GM04503 (cell line): ENCODE data around the gene VEGFA.

Source experiments
- DNase-seq: peaks from one replicate; pipeline ENCODE4 v3.0.0-alpha.2; 2012; ENCODE audit warnings: low read depth

VEGFA gene

DNA sequence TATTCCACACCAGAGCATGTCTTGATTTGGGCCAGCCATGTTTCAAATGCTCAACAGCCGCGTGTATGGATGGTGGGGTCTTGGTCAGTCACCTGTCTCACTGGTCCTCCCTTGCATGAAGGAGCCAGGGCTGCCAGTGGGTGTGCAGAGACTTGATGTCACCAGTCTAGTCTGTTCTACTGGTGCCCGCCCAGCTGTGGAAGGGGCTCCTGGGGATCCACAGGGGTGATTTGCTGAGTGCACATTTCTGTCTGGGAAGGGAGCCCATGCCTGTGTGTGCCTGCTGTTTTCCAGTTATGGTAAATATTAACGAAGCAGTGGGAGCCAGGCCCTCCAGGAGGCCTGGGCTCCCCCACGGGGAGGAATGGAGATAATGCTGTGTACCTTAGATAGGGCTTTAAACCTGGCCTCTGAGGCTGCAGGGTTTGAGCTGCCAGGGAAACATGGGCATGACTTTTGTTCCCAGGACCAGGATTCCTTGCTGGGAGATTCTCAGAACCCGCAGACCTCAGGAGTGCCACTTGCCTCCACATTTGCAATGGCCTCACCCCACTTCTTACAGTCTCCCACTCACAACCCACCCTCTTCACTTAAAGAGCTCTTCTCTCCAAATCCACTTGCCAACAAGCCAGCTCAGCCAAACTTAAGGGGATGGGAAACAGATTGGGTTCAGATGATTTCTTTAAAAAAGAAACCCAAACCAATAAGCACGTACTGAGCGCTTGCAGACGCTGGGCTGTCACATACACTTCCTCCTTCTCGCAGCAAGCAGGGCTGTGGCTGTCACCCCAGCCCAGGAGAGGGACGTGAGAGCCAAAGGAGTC lies 54.1 kb downstream of the VEGFA start:
- DNase-seq, result no peak

DNA sequence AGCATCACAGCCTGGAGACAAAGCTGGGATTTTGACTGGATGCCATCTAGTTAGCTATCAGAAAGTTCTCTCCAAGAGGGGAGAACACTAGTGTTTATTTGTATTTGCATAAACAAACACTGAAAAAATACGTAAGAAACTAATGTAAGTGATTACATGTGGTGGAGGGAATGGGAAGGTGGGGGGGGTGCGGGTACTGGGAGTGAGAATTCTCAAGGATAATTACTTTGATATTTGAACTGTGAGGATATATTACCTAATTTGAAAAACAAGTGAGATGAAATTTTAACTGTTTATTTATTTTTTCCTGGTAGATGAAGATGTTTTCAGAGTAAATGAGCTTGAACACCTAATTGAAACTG lies 54.7 kb downstream of the VEGFA start:
- no peak for DNase-seq

DNA sequence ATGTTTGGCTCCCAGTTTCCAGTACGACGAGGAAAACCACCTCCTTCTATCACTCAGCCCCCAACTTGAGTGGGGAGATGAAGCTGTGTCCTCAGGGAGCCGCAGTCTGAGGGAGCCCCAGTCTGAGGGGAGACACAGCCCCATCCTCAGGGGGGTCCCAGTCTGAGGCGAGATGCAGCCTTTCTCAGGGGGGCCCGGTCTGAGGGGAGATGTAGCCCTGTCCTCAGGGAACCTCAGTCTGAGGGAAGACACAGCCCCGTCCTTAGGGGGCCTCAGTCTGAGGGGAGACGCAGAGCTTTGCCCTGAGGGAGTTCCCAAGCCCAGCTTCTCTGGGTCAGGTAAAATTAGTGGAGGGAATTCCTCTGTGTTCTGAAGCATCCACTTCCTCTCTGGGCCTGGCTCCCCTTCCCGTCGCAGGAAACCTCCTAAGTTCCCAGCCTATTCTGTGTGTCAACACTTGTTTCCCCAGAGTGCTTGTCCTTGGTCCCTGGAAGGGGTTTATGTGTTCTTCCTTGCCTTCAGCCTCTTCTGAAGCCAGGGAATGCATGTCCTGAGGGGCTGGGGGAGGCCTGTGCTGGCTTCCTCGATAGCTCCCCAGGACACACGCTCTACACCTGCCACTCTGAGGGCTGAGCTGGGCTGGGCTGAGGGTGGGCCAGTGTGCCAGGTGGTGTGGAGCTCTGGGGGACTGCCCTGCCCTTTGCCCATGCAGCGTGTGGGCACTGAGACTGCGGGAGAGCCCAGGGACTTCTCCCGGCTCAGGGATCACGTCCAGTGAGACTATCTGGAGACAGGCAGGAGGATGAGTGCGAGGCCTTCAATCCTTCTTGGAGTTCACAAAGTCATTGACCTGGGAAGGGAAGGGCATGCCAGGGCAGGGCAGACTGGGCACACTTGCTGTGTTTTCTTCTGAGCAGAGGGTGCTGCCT lies 55.4 kb downstream of the VEGFA start:
- no peak for DNase-seq

DNA sequence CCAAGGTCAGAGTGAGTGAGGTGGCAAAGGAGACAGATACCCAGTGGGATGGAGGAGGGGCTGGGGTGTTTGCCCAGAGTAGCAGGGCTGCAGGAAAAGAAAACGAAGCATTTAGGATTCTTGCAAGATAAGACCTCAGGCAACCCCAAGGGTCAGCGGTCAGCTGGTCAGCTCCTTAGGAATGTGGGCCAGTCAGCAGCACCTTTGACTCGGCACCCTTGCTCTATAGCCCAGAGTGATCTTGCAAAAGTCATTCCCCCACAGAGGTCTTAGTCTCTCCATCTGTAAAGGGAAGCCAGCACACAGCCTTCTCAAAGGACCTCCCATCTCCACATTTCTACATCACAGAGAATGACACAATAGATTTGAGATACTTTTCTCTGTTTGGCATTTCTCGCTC lies 56.7 kb downstream of the VEGFA start:
- no peak for DNase-seq

DNA sequence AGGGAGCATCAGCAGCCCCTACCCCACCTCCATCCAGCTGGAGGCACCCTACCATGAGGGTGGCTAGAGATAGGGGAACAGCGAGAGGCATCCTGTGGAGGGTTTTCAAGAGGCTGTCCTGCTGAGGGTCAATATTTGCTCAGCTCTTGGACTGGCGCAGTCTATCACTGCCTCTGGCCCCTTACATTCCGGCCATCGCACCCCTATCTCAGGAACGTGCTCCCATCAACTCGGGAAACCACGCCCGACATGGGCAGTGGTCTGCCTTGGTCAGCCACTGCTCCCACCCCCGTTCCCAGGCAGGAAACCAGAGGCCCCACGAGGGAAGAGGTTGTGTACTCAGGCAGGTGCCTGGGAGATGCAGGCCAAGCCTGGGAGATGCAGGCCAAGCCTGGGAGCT lies 57.9 kb downstream of the VEGFA start:
- DNase-seq, result no peak

DNA sequence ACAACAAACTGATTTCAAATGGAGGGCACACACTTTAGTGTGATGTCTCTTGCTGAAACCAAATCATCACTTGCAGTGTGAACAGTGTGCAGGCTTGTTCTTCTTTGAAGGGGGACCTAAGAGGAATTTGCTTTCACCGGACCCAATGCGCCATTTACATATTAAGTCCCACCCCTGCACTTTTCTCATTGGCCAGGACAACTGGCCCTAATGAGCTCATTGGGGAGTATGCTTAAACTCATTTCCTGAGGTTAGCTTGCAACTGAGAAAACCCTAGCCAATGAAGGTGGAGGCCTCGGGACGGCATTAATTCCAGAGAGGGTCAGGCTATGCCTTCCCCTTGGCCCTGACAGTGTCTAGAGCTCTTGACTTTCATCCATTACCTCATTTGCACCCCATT lies 58.7 kb downstream of the VEGFA start:
- DNase-seq, result no peak

DNA sequence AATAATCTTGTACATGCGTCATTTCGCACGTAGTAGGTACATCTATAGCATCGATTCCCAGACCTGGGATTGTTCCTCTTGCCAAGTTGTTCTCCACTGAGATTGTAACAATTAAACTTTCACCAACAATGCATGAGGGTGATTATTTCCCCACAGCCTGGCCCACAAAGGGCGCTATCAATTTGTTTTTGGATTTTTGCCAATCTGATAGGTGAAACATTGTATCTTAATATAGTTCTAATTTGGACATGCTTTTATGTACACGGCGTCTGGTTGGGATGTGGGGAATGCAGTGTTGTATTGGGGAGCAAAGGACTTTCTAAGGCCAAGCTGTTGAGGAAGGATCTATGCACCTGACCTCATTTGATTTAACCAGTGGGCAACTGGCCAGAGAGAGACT lies 59.5 kb downstream of the VEGFA start:
- no peak for DNase-seq

DNA sequence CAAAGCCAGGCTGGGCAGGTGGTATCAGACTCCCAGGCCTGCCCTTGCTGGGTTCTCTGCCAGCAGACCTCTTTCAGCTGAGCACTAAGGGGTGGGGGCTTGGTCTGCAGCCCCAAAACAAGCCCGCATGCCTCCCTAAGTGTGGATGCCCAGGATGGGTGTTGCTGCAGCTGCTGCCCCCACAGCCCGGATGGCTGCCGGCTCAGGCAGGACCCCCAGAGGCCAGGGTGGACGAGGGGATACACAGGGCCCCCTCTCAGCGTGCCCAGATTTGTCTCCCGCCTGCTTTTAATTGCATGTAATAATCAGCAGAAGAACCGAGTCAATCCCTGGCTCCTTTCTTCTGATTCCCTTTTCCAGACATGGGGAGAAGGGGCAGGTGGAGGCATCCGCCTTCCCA lies 60.8 kb downstream of the VEGFA start:
- no peak for DNase-seq

DNA sequence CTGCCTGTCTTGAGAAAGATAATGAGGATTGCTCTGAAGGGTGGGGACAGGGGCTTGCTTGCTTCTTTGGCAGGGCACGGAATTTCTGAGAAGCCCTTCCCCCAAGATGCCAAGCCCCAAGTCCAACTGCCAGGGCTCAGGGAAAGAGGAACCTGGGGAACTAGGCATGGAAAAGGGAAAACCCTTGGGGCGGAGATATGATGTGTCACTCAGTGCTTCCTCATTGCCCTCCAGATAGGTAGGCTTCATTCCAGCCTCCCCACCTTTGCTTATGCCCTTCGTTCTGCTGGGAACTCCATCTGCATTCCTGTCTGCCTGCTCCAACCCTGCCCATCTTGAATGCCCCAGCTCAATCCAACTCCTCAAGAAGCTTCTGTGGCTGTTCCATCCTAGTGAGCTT lies 61.2 kb downstream of the VEGFA start:
- no peak for DNase-seq

DNA sequence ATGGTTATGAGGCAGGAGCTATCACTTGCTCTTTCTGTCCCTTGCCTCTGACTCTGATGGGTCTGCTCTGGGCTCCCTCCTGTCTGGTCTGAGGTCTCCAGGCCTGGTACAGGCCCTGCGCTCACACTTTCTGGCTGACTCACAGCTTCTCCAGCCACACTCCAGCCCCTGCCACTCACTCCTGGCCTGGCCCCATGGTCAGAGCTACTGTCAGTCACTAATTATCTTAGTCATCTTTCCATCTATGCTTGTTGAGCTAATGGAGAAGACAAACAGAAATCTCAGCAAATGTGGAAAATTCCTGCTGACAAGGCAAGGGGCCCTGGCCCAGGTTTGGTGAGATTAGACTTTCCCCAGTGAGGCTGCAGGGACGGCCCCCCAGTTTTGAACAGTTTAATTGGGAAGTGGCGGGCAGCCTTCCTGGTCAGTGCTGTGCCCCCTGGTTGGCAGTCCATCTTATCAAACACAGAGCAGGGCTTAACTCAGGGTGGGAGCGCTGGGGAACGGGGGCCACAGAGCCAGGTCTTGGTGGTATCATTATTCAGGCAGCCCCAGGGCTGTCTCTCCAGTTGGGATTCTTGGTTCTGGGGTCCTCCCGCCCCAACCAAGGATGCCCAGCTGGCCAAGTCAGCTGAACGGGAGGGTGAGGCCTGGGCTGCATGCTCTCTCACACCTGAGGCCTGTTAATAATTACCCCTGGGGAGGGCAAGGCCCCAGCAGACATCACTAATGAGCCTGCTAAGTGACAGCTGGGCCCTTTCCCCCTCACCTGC lies 63.4 kb downstream of the VEGFA start:
- no peak for DNase-seq

DNA sequence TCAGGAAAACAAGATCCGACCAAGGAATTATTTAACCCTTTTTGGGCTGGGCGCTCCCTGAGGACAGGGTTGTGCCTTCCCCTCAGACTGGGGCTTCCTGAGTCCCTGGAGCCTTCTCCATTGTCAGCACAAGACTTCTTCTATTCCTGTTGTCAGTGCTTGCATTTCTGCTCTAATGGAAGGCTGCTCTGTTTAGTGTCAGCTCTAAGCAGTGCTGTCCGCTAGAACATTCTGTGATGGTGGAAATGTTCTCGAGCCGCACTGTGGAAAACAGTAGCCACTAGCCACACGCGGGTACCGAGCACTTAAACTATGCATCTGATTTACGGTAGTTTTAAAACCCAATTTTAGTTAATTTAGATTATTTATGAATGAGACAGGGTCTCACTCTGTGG lies 64.0 kb downstream of the VEGFA start:
- DNase-seq, result no peak

DNA sequence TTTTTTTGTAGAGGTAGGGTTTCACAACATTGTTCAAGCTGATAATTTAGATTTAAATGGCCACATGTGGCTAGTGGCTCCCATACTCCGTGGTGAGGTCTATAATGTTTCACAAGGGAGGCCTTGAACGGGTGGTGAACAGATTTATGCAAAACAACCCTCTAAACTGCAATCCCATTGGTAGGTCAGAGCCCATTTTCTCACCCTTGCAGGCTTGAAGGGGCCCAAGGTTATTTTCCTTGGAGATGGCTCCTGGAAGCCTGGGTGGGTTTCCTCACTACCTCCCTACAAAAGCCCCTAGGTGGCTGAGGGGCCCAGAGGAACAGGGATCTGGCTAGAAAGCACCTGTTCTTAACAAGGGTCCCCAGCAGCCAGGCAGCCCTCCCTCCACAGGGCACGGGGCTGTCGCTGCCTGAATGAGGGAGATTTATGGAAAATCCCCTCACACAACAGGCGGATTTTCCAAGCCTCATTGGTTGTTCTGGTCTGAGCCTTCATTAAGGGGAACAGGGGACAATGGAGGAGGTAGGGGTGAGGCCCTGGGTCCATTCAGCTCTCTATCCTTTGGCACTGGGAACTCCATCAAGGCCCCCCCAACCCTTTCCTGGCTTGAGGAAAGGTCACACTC lies 64.6 kb downstream of the VEGFA start:
- no peak for DNase-seq

DNA sequence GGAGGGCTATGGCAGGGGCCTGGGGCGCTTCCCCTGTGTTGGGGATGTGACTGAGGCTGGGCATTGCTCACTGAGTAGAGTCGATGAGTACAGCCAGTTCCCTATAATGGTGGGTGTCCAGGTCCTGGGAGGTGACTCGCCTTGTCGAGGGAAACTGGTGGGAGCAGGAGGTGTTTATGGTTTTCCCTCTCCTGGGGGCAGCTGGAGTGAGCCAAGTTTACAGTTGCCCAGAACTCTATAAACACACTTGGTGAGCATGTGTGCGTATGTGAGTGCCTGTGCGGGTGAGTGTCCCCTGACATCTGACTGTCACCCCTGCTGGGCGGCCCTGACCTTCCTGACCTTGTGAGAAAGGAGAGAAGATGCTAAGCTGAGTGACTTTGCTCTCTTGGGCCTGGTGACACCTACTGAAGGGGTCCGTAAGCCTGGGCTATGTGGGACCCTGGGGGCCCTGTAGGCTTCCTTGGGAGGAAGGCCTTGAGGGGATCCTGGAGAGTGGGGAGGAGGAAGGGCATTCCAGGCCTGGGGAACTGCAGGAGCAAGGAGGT lies 65.9 kb downstream of the VEGFA start:
- DNase-seq, result no peak
